ENCODE data around the gene UBXN1.
"Not testable (repeated sequence)": the region's sequence is repeated elsewhere in the genome, so short reads cannot be mapped to it uniquely, and the experiment has no call there.

The UBXN1 gene

DNA sequence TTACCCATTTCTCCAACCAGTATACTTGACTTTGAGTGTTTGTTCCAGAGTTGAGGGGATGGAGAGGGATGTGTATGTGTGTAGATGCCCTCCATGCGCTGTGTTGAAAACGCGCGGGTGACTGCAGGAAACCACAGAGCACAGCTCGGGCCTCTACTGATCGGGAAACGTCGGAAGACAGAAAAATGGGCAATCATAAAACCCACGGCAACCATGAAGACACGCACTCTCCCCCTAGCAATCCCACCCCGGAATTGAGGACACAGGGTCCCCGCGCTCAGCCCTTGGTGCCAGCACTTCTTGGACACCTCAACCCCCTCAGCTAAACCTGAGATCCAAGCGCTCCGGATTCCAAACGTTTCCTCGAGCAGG is 7.7 kb downstream of the UBXN1 start:
- no peak for DNase-seq

- DNase-seq, result no peak
These were observed 9.3 kb downstream of the UBXN1 start for GRCh38 chr11:62669420-62670161.

DNA sequence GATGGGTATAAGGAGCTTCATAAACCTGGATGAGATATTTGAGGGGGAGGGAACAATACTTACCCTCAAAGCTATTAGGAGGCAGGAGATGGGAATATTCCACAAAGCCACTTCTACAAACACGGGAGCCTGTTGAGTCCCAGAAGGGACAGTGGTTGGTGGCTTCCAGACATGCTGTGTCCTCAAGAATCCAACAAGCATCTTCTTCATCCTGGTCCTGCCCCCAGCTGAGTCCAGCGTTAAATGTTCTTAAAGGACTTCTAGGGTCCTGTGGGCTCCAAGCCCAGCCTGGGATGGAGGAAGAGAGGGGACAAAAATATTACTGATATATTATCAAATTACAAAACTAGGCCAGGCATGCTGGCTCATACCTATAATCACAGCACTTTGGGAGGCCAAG is 11.4 kb downstream of the UBXN1 start:
- DNase-seq, result no peak

DNA sequence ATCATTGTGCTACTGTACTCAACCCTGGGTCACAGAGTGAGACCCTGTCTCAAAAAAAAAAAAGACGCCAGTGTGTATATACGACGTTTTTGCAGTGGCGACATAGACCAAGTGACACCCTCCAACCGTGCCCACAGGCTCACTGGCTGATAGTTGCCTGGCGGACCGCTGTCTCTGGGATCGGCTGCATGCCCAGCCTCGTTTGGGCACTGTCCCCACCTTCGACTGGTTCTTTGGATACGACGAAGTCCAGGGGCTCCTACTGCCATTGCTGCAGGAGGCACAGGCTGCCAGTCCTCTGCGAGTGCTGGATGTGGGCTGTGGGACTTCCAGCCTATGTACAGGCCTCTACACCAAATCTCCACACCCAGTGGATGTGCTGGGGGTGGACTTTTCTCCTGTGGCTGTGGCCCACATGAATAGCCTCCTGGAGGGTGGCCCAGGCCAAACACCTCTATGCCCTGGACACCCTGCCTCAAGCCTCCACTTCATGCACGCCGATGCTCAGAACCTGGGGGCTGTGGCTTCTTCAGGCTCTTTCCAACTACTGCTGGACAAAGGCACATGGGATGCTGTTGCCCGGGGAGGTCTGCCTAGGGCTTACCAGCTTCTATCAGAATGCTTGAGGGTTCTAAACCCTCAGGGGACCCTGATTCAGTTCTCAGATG is 12.5 kb downstream of the UBXN1 start:
- no peak for DNase-seq

- DNase-seq, result peak; percentile 65
These were observed 13.1 kb downstream of the UBXN1 start for GRCh38 chr11:62665599-62666258.

- DNase-seq, result peak; percentile 95
These were observed 13.7 kb downstream of the UBXN1 start, which contains the start of the genes C11orf98 and CSKMT for GRCh38 chr11:62665075-62665598. Gene C11orf98 (minus strand): TSS chr11:62665210. CDS start chr11:62665169, 41 bp downstream. Gene CSKMT (plus strand): TSS chr11:62665312. CDS start chr11:62665880, 568 bp downstream.

DNA sequence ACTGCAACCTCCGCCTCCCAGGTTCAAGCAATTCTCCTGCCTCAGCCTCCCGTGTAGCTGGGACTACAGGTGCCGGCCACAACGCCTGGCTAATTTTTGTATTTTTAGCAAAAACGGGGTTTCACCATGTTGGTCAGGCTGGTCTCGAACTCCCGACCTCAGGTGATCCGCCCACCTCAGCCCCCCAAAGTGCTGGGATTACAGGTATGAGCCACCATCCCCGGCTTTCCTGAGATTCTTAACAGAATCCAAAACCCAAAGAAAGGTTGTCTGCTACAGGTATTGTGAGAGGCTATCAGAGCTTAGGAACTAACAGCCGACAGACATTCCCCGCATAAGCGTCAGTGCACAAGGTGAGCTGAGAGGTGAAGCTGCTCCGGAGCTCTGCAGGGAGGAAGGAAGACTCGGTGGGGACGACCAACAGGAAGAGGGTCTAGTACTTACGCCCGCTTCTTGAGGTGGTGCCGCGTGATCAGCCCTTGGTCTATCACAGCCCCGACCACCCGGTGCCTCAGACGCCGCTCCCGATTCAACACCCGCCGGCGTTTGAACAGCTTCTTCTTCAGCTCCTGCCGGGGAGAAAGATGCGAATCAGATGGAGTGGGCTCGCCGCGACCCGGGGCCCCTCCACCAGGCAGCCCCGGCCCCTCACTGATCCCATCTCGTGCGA is 14.3 kb downstream of the UBXN1 start:
- DNase-seq, result peak; percentile 53

GRCh38 chr11:62656796-62657429 is 22.0 kb downstream of the UBXN1 start:
- no peak for DNase-seq

GRCh38 chr11:62654297-62654696 is 24.6 kb downstream of the UBXN1 start:
- DNase-seq, result no peak

- no peak for DNase-seq
These were observed 26.5 kb downstream of the UBXN1 start for GRCh38 chr11:62652161-62653006.

DNA sequence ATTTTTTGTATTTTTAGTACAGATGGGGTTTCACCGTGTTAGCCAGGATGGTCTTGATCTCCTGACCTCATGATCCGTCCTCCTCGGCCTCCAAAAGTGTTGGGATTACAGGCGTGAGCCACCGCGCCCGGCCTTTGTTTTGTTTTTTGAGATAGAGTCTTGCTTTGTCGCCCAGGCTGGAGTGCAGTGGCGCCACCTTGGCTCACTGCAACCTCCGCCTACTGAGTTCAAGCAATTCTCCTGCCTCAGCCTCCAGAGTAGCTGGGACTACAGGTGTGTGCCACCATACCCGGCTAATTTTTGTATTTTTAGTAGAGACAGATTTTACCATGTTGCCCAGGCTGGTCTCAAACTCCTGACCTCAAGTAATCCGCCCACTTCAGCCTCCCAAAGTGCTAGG is 28.6 kb downstream of the UBXN1 start:
- not testable (repeated sequence) for DNase-seq

DNA sequence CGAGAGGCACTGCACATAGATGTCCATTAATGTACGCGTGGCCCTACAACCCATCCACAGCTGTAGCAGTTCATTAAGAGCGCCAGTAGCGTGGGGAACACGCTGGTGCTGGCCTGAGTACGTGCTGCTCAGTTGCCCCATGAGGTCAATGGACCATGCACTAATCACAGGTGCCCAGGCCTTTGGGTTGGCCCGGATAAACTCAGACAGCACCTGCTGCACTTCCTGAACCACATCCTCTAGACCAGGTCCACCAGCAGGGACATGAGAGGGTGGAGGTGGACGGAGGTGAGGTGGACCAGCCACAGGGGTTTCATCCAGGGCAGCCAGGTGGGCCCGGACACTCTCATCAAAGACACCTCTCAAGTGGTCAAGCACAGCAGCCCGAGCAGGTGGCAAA is 29.4 kb downstream of the UBXN1 start:
- DNase-seq, result no peak

- no peak for DNase-seq
These were observed 29.9 kb downstream of the UBXN1 start for GRCh38 chr11:62648967-62649364.

- DNase-seq, result no peak
These were observed 30.5 kb downstream of the UBXN1 start for GRCh38 chr11:62648185-62648966.

DNA sequence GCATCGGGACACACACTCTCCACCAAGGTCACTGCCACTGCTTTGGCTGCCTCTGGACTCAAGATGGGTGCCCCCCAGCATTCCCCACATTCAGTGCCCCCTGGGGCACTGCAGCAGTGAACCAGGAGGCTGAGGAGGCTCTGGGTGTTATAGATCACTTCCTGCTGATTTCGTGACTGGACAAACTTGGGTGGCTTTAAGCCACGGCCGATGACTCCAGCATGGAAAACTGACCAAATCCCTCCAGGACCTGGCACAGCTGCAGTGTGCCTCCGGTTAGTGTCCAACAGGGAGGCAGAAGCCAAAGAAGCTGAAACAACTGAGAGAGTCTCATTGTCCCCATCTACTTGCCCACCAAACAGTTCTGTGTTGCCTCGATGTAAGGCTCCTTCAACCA is 31.3 kb downstream of the UBXN1 start:
- no peak for DNase-seq

DNA sequence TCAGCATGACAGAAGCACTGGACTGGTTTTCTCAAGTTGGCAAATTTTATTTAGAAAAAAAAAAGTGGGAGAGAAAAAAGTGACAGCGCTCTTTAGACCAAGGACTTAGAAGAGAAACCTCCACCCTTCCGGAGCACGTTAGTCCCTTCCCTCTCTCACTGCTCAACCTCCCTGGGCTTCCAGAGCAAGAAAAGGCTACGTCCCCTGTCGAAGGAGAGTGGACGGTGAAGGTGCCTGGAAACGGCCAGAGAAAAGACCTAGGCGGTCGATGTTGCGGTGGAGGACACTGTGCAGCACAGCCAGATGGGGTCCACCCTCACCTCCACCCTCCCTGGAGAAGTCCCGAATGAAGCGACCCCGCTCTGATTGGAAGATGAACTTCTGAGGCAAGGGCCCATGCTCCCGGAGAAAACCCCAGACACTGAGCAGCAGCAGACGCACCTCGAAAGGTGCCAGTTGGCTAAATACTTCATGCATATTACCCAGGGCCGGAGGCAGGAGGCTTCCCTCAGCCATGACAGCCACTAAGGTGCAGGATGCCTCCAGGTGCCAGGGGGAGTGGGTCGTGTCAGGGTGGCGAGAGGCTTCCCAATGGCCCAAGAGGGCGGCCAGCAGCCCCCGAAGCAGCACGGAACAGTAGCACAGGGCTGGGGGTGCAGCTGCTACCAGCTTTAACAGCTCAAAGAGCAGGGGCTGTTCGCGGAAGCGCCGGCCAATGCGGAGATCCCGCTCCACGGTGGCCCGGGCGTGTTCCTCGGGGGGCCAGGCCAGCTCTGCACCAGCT is 31.9 kb downstream of the UBXN1 start:
- DNase-seq, result no peak

- DNase-seq, result peak; percentile 99
These were observed 32.7 kb downstream of the UBXN1 start, which contains the start of gene GANAB for GRCh38 chr11:62645946-62646824. Gene GANAB (minus strand): TSS chr11:62646613. CDS start chr11:62646599, 14 bp downstream.

GRCh38 chr11:62645671-62645945 is 33.3 kb downstream of the UBXN1 start:
- DNase-seq, result no peak

- DNase-seq, result no peak
These were observed 34.7 kb downstream of the UBXN1 start for GRCh38 chr11:62644220-62644619.
